Upper lobe of left lung (tissue), 6 donors: ENCODE data around the gene NUP42. TPM values are rescaled to one million over a fixed set of nuclear protein-coding genes. Genes with fewer than 3 reads are reported as not detected.
"Not testable (repeated sequence)": the region's sequence is repeated elsewhere in the genome, so short reads cannot be mapped to it uniquely, and the experiment has no call there.

ENCODE experiments used
- ATAC-seq, 2 donors: fragments of 200-7000 bp; cut with Tn5 transposase; one replicate each; pipeline ENCODE4 v1.9.1; 2022; ENCODE audit warnings: mild to moderate bottlenecking in 2 of 2, moderate library complexity in 2 of 2; ENCODE audit not compliant: low FRiP score in 2 of 2
- DNase-seq, 2 donors: peaks; one replicate each; pipeline ENCODE4 v3.0.0-alpha.2; 2019 to 2020
- H3K27ac ChIP-seq, 4 donors: fragments of 200-600 bp; sonication (generic); one replicate each; pipeline ENCODE4 v1.5.1; 2016 to 2019
- H3K27me3 ChIP-seq, 4 donors: fragments of 200-600 bp; sonication (generic); one replicate each; pipeline ENCODE4 v1.5.1; 2017 to 2019
- H3K36me3 ChIP-seq, 4 donors: fragments of 200-600 bp; sonication (generic); one replicate each; pipeline ENCODE4 v1.5.1; 2016 to 2019
- H3K4me1 ChIP-seq, 4 donors: fragments of 200-600 bp; sonication (generic); one replicate each; pipeline ENCODE4 v1.5.1; 2018 to 2019
- H3K4me3 ChIP-seq, 4 donors: fragments of 200-600 bp; sonication (generic); one replicate each; pipeline ENCODE4 v1.5.1; 2017 to 2019; ENCODE audit warnings: mild to moderate bottlenecking in 2 of 4, moderate library complexity in 1 of 4
- H3K9me3 ChIP-seq, 4 donors: fragments of 200-600 bp; sonication (generic); one replicate each; pipeline ENCODE4 v1.5.1; 2018 to 2019
- CTCF ChIP-seq, 6 experiments: fragments of 450-650 bp in 4 of 6; fragments of 200-600 bp in 2 of 6; sonication (generic) in 2 of 6; IDR thresholded peaks; one replicate each; pipeline ENCODE4 v1.5.1; 2016 to 2019; ENCODE audit warnings: antibody characterized with exemption in 6 of 6
- EP300 ChIP-seq, 4 donors: sonication (generic); formaldehyde crosslinking; IDR thresholded peaks; one replicate each; pipeline ENCODE4 v1.5.1; 2017; ENCODE audit warnings: antibody characterized with exemption in 4 of 4, control low read depth in 2 of 4
- POLR2A ChIP-seq, 4 donors: fragments of 450-650 bp; IDR thresholded peaks; one replicate each; pipeline ENCODE4 v1.5.1; 2016 to 2017; ENCODE audit warnings: antibody characterized with exemption in 4 of 4, mild to moderate bottlenecking in 2 of 4
- POLR2AphosphoS5 ChIP-seq, 2 donors: sonication (generic); formaldehyde crosslinking; IDR thresholded peaks; one replicate each; pipeline ENCODE4 v1.5.1; 2017; ENCODE audit warnings: antibody characterized with exemption in 2 of 2
- WGBS, 2 donors: methylation state at CpG; one replicate each; pipeline ENCODE4 v1.1.5; 2017 to 2018; 5-methylcytosine and 5-hydroxymethylcytosine counted together
- total RNA-seq, 6 donors: library from RNA; depleted of rRNA in 4 of 6; stranded (reverse); fragments of >200 nt in 4 of 6; gene quantifications; one replicate each; pipeline versions ENCODE4 v1.1.0 to v1.2.1, GENCODE V29; 2016 to 2021
- donor health status: DM: no; HTN: no; CAD: no; lungs with moderate emphysema.
- donor health status: DM: no; HTN: yes; CAD: no; lungs with severe emphysema.

The NUP42 gene
- total RNA-seq, 6 donors from 2014 or later, result 25.2 to 77.5 (median 32.9) TPM

- DNase-seq (no peak), ATAC-seq (no peak)
- 87 to 92% methylated on average over 1 of the region's 1 CpG for WGBS, 2 donors
- Histone ChIP-seq H3K36me3 (peaks cover 5 to 43% (median 23%) of the 10 kb centered on the region in 4 donors), H3K27ac (no peak overlapping the region), H3K27me3 (no peaks in the 10 kb centered on the region), H3K4me3 (no peak overlapping the region), H3K9me3 (no peaks in the 10 kb centered on the region), H3K4me1 (peaks cover 19 to 29% (median 21%) of the 10 kb centered on the region in 4 donors)
- TF ChIP-seq CTCF (IDR thresholded peaks at IDR 0.05) (no peak), EP300 (IDR thresholded peaks at IDR 0.05) (no peak), POLR2A (IDR thresholded peaks at IDR 0.05) (no peak), POLR2AphosphoS5 (IDR thresholded peaks at IDR 0.05) (no peak)
Measured at GRCh38 chr7:23184291-23184690, 2.4 kb downstream of the NUP42 start.

- TF ChIP-seq POLR2A (IDR thresholded peaks at IDR 0.05), result no peak
- peak in 3 of 6 experiments; percentile 16 to 39 (median 28) for TF ChIP-seq CTCF (IDR thresholded peaks at IDR 0.05)
- H3K4me3 ChIP-seq, result no peak overlapping the region
- peaks cover 19 to 29% (median 21%) of the 10 kb centered on the region in 4 donors for H3K4me1 ChIP-seq
- DNase-seq (no peak), ATAC-seq (peak in 1 of 2 donors; percentile 31)
- no peak overlapping the region for H3K27ac ChIP-seq
- no peaks in the 10 kb centered on the region for H3K27me3 ChIP-seq
- no peaks in the 10 kb centered on the region for H3K9me3 ChIP-seq
- H3K36me3 ChIP-seq, result peaks cover 8 to 48% (median 24%) of the 10 kb centered on the region in 4 donors
- 75 to 84% methylated on average over 4 of the region's 4 CpGs for WGBS, 2 donors
Measured at GRCh38 chr7:23184709-23185359, 3.0 kb downstream of the NUP42 start.

- TF ChIP-seq EP300 (IDR thresholded peaks at IDR 0.05), result no peak
- TF ChIP-seq CTCF (IDR thresholded peaks at IDR 0.05), result no peak
- no peak for TF ChIP-seq POLR2AphosphoS5 (IDR thresholded peaks at IDR 0.05)
- no peak for TF ChIP-seq POLR2A (IDR thresholded peaks at IDR 0.05)
- ATAC-seq (no peak), DNase-seq (no peak)
- 62 to 65% methylated on average over 1 of the region's 1 CpG for WGBS, 2 donors
- Histone ChIP-seq H3K27ac (no peak overlapping the region), H3K9me3 (no peaks in the 10 kb centered on the region), H3K4me3 (no peak overlapping the region), H3K4me1 (peaks cover 17 to 27% (median 20%) of the 10 kb centered on the region in 4 donors), H3K36me3 (peaks cover 8 to 50% (median 24%) of the 10 kb centered on the region in 4 donors), H3K27me3 (no peaks in the 10 kb centered on the region)
Measured at GRCh38 chr7:23185980-23186379, 4.1 kb downstream of the NUP42 start.

DNA sequence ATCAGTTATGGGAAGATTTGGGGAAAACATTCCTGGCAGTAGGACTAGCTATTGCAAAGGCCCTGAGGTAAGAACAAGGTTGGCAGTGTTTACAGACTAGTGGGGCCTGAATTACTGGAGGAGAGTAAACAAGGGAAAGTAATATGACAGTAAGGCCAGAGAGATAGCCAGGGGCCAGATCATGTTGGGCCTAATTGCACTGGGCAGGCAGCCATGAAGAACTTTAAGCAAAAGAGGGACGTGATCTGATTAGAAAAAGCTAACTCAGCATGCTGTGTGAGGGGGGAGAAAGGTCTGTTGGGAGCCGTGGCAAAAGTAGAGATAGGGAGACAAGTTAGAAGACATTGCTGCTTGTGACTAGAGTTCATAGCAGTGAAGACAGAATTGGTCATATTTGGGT, 9.2 kb downstream of the NUP42 start:
- DNase-seq (no peak), ATAC-seq (no peak)
- no peak overlapping the region for H3K27ac ChIP-seq
- H3K4me1 ChIP-seq, result no peaks in the 10 kb centered on the region
- no peaks in the 10 kb centered on the region for H3K27me3 ChIP-seq
- H3K36me3 ChIP-seq, result peaks cover 17 to 63% (median 30%) of the 10 kb centered on the region in 4 donors
- no peak overlapping the region for H3K4me3 ChIP-seq
- no peaks in the 10 kb centered on the region for H3K9me3 ChIP-seq
- 64 to 76% methylated on average over 2 of the region's 2 CpGs for WGBS, 2 donors
- TF ChIP-seq POLR2AphosphoS5 (IDR thresholded peaks at IDR 0.05), result no peak
- no peak for TF ChIP-seq POLR2A (IDR thresholded peaks at IDR 0.05)
- no peak for TF ChIP-seq CTCF (IDR thresholded peaks at IDR 0.05)
- no peak for TF ChIP-seq EP300 (IDR thresholded peaks at IDR 0.05)

GRCh38 chr7:23193650-23194227, 11.9 kb downstream of the NUP42 start:
- H3K4me1 ChIP-seq, ATAC-seq, H3K27ac ChIP-seq, H3K27me3 ChIP-seq, H3K4me3 ChIP-seq, H3K9me3 ChIP-seq: not testable (repeated sequence)
- H3K36me3 ChIP-seq, result peaks cover under 1 to 58% (median 25%) of the 10 kb centered on the region in 4 donors
- peak in 1 of 2 donors; percentile 61 for DNase-seq
- WGBS, 2 donors, result 97 to 100% methylated on average over 5 to 14 of the region's 27 CpGs
